ENCODE measurements around the gene INSIG1.

INSIG1 gene

DNA sequence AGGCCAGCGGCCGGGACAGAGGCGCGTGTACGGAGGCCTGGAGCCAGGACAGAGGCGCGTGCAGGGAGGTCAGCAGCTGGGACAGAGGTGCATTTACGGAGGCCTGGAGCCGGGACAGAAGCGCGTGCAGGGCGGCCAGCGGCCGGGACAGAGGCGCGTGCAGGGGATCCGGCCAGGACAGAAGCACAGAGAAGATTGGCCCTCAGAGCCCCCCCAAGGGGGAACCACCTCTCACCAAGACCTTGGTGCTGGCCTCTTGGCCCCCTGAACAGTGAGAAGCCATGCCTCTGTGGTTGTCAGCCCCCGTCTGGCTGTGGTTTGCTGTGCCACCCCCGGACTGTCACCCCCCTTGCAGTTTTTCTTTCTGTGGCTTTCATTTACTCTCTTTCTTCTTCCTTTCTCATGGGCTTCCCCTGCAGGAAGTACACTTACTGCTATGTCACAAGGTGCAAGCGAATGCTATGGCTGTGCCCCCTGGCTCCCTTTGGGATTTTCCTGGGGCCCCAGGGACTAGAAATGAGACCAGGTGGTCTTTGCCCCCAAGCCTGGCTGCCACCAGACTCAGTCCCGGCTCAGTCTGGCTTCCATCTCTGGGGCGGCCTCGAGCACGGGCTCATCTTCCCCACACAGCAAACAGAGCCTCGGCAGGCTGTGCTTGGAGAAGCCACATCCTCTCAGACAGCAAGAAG lies 41.1 kb downstream of the INSIG1 start:
- Mint-ChIP-seq H3K4me1 (peaks cover 39% of the 10 kb centered on the region), H3K27me3 (peaks cover 38% of the 10 kb centered on the region), H3K4me3 (peak overlapping the region; percentile 62 to 67), H3K9me3 (no peaks in the 10 kb centered on the region), H3K27ac (no peak overlapping the region)
- peak; percentile 39 to 40 for DNase-seq
- peak; percentile 74 for ATAC-seq

DNA sequence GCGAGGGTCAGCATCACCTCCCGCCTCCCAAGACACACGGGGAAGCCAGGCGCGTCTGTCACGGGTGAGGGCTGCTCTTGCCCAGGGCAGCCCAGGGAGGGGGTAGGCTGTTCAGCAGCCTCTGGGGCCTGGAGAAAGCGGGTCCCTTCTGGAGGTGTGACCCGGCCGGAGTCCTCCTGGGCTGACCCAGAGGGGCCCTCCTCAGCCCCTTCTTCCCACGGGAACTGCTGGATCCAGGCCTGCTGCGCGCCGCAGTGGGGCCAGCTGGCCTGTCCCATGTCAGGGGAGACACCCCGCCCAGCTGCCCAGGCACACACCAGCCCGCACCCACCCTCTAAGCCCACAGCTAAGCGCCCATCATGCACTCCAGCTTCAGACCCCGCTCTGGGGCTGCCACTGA lies 41.8 kb downstream of the INSIG1 start:
- H3K27me3 Mint-ChIP-seq: peaks cover 40% of the 10 kb centered on the region
- no peaks in the 10 kb centered on the region for H3K9me3 Mint-ChIP-seq
- peaks cover 46% of the 10 kb centered on the region for H3K4me1 Mint-ChIP-seq
- ATAC-seq (no peak), DNase-seq (no peak)
- H3K27ac Mint-ChIP-seq: no peak overlapping the region
- peak overlapping the region in 1 of 2 donors; percentile 67 for H3K4me3 Mint-ChIP-seq

DNA sequence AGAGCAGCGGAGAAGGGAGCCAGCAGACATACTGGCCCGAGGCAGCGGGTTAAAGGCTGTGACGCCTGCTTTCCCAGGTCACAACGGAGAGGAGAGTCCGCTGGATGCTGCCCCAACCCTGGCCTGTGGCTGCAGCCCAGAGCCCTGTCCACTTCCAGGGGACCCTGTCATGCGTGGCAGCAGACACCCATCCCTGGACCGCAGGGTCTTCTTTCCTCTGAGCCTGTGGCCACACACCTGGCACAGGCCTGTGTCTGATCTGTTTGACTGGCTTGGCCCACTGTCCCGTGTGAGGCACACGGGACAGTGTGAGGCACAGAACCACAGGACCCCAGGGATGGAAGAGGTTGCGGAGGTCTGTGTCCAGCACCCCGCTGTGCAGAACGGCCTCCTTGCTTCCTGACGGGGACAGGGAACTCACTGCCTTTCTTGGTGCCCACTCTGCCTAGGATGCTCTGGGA lies 42.4 kb downstream of the INSIG1 start:
- Mint-ChIP-seq H3K9me3 (no peaks in the 10 kb centered on the region), H3K27ac (no peak overlapping the region), H3K4me3 (no peak overlapping the region), H3K27me3 (peaks cover 40% of the 10 kb centered on the region), H3K4me1 (peaks cover 49% of the 10 kb centered on the region)
- ATAC-seq (no peak), DNase-seq (no peak)

DNA sequence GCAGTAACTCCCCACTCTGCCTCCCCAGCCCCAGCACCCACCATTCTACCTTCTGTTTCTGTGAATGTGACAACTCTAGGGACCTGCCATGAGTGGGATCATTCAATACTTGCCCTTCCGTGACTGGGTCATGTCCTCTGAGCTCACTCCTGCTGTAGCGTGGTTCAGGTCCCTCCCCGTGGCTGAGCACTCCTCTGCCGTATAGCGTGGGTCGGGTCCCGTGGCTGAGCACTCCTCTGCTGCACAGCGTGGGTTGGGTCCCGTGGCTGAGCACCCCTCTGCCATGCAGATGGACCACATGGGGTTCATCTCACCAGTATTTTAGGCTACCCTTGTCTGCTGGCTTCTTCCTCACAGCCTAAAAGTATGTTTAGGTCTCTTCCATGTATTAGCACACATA lies 43.0 kb downstream of the INSIG1 start:
- peak overlapping the region in 1 of 2 donors; percentile 75 for H3K27ac Mint-ChIP-seq
- H3K27me3 Mint-ChIP-seq: peaks cover 40% of the 10 kb centered on the region
- ATAC-seq (no peak), DNase-seq (no peak)
- no peaks in the 10 kb centered on the region for H3K9me3 Mint-ChIP-seq
- H3K4me1 Mint-ChIP-seq: peaks cover 55% of the 10 kb centered on the region
- no peak overlapping the region for H3K4me3 Mint-ChIP-seq

DNA sequence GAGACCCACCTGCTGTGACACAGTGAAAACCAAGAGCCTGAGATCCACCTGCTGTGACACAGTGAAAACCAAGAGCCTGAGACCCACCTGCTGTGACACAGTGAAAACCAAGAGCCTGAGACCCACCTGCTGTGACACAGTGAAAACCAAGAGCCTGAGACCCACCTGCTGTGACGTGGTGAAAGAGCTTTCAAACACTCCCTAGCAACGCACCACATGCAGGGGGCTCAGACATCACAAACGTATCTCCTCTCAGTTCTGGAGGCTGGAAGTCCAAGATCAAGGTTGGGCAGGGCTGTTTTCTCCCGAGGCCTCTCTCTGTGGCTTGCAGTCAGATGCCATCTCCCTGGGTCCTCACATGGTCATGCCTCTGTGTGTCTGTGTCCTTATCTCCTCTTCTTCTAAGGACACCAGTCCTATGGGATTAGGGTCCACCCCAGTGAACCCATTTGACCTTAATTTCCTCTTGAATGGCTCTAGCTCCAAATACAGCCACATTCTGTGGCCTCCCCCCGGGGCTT lies 43.8 kb downstream of the INSIG1 start:
- Mint-ChIP-seq H3K27ac (no peak overlapping the region), H3K4me1 (peaks cover 55% of the 10 kb centered on the region), H3K4me3 (no peak overlapping the region)

DNA sequence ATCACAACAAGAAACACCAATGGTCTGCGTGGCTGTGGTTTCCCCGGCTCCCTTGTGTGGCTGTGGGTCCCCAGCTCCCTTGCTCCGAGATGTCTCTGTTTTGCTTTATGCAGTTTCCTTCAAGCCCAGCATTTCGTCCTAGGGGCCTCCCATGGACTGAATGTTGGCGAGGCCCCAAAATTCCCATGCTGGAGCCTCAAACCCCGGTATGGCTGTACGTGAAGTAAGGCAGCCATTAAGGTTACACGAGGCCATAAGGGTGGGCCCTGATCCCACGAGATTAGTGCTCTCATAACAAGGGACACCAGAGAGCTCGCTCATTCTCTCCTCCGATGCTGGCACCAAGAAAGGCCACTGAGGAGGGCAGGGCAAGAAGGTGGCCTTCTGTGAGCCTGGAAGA lies 44.6 kb downstream of the INSIG1 start:
- Mint-ChIP-seq H3K27me3 (peaks cover 40% of the 10 kb centered on the region), H3K4me1 (peaks cover 55% of the 10 kb centered on the region), H3K9me3 (no peaks in the 10 kb centered on the region), H3K4me3 (no peak overlapping the region), H3K27ac (no peak overlapping the region)
- no peak for ATAC-seq
- no peak for DNase-seq

More for the DNA sequence above, 43.8 kb downstream of the INSIG1 start:
- no peak for DNase-seq
- H3K9me3 Mint-ChIP-seq: no peaks in the 10 kb centered on the region
- H3K27me3 Mint-ChIP-seq: peaks cover 40% of the 10 kb centered on the region
- ATAC-seq: no peak

DNA sequence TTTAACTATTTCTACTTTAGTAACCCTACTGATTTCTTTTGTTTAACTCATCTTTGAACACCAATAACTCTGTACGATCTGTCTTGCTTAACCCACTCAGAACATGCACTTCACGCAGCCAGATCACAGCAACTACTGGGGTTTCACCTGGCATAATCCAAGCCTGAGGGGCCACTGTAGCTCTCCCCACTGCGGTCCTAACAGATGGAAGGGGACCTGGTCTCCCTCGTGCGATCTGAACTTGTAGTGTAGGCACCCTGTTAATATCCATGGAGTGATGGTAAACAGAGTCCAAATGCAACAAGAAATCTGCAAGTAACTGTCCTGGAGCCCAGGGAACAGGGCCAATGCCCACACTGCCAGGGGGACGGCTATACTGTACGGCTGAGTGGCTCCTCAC lies 45.5 kb downstream of the INSIG1 start:
- peaks cover 49% of the 10 kb centered on the region for H3K4me1 Mint-ChIP-seq
- DNase-seq: no peak
- peaks cover 31% of the 10 kb centered on the region for H3K27me3 Mint-ChIP-seq
- H3K9me3 Mint-ChIP-seq: no peaks in the 10 kb centered on the region
- H3K27ac Mint-ChIP-seq: no peak overlapping the region
- no peak overlapping the region for H3K4me3 Mint-ChIP-seq
- no peak for ATAC-seq

DNA sequence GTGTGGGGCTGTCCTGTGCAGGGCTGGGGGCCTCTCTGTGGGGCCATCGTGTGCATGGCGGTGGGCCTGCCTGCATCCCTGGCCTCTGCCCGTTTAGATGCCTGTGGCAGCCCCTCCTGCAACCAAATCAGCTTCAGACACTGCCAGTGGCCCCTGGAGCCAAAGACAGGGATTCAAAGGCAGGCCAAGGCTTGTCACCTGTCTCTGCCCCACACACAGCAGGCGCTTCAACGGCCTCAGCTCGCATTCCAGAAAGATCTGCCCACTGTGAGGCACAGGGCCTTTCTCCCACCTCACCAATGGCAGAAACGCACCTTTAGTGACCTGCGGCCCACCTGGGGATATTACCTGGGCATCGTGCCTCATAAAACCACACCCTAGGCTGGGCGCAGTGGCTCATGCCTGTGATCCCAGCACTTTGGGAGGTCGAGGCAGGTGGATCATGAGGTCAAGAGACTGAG lies 46.0 kb downstream of the INSIG1 start:
- peaks cover 31% of the 10 kb centered on the region for H3K27me3 Mint-ChIP-seq
- no peak overlapping the region for H3K27ac Mint-ChIP-seq
- no peak overlapping the region for H3K4me3 Mint-ChIP-seq
- no peak for ATAC-seq
- H3K9me3 Mint-ChIP-seq: no peaks in the 10 kb centered on the region
- no peak for DNase-seq
- H3K4me1 Mint-ChIP-seq: peaks cover 43% of the 10 kb centered on the region

DNA sequence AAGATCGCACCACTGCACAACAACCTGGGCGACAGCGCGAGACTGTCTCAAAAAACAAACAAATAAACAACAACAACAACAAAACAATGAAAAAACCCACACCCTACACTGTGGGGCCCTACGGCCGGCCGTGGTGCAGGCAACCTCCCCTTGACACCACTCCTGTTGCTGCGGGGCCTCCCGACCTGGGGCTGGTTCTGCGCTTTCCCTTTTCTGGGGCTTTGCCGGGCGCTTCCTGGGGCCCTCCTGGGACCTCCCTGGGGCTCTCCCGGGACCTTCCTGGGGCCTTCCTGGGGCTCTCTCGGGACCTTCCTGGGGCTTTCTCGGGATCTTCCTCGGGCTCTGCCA lies 46.6 kb downstream of the INSIG1 start:
- DNase-seq (peak; percentile 41 to 67), ATAC-seq (peak; percentile 79)
- Mint-ChIP-seq H3K4me1 (peaks cover 38% of the 10 kb centered on the region), H3K27me3 (peaks cover 31% of the 10 kb centered on the region), H3K27ac (no peak overlapping the region), H3K9me3 (no peaks in the 10 kb centered on the region), H3K4me3 (no peak overlapping the region)

DNA sequence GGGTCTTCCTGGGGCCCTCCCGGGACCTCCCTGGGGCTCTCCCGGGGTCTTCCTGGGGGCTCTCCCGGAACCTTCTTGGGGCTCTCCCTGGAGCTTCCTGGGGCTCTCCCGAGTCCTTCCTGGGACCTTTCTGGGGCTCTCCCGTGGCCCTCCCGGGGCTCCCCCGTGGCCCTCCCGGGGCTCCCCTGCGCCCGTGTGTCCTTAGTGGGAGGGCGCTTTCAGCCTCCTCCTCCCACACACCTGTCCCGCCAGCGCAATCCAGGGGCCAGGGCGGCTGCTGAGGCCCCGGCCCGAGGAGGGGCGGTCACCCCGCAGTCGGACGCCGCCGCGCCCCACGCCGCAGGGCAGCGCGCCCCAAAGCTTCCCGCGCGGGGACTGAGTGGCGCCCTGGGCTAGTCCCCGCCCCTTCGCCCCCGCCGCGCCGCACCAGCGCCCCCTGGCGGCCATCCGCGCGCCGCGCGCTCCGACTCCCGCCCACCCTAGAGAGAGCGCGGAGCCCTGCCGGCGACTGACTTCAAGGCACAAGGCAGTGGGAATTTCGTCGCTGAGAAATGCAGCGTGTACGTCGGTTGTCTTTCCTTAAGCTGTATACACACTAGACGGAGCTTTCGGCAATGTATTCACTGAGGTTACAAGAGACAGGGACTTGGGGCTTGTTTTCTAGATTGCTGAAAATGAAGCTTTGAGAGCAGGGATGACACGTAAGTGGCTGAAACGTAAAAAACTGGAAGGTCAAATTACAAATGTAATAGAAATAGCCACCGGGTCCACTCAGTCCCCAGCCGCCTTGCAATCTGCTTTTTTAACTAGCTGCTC lies 47.1 kb downstream of the INSIG1 start:
- H3K4me1 Mint-ChIP-seq: peaks cover 32% of the 10 kb centered on the region
- H3K4me3 Mint-ChIP-seq: peak overlapping the region; percentile 54 to 69
- peak; percentile 78 to 84 for DNase-seq
- no peaks in the 10 kb centered on the region for H3K9me3 Mint-ChIP-seq
- H3K27ac Mint-ChIP-seq: peak overlapping the region in 1 of 2 donors; percentile 14
- peaks cover 31% of the 10 kb centered on the region for H3K27me3 Mint-ChIP-seq
- peak; percentile 79 for ATAC-seq

DNA sequence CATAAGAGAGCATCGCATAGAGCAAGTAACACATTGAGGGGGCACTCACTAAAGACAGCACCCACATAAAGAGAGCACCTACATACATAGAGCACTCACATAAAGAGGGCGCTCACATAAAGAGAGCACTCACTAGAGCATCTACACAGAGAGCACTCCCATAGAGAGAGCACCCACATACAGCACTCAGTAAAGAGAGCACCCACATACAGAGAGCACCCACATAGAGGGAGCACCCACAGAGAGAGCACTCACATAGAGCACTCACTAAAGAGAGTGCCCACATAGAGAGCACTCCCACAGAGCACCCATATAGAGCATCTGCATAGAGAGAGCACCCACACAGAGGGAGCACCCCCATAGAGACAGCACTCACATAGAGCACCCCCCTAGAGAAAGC lies 47.8 kb downstream of the INSIG1 start:
- H3K27me3 Mint-ChIP-seq: peaks cover 28% of the 10 kb centered on the region
- H3K9me3 Mint-ChIP-seq: no peaks in the 10 kb centered on the region
- H3K4me1 Mint-ChIP-seq: peaks cover 31% of the 10 kb centered on the region
- peak overlapping the region in 1 of 2 donors; percentile 69 for H3K4me3 Mint-ChIP-seq
- DNase-seq: no peak
- no peak for ATAC-seq
- no peak overlapping the region for H3K27ac Mint-ChIP-seq

DNA sequence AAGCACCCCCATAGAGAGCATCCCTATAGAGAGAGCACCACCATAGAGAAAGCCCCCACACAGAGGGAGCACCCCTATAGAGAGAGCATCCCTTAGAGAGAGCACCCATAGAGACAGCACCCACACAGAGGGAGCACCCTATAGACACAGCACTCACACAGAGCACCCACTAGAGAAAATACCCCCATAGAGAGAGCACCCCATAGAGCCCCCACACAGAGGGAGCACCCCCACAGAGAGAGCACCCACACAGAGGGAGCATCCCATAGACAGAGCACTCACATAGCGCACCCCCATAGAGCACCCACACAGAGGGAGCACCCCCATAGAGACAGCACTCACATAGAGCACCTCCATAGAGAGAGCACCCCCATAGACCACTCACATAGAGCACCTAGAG lies 48.6 kb downstream of the INSIG1 start:
- ATAC-seq (no peak), DNase-seq (no peak)
- peaks cover 31% of the 10 kb centered on the region for H3K4me1 Mint-ChIP-seq
- no peak overlapping the region for H3K4me3 Mint-ChIP-seq
- no peaks in the 10 kb centered on the region for H3K9me3 Mint-ChIP-seq
- peaks cover 29% of the 10 kb centered on the region for H3K27me3 Mint-ChIP-seq
- no peak overlapping the region for H3K27ac Mint-ChIP-seq

DNA sequence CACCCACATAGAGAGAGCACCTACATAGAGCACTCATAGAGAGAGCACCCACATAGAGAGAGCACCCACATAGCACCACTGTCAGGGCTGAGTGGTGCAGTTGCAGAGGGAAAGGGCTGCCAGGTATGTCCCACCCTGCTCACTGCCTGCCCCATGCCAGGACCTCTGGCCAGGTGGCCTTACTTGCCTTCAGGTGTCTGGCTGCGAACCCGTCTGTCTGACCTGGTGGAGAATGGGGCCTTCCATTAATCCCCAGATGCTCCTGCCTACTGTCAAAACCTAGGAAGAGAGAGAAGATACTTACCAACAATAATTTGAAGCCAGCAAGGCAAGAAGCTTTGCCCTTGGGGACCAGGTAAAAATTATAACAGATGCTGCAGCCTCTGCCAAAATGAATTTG lies 51.1 kb downstream of the INSIG1 start:
- Mint-ChIP-seq H3K27ac (no peak overlapping the region), H3K4me3 (no peak overlapping the region), H3K9me3 (no peaks in the 10 kb centered on the region), H3K4me1 (peaks cover 16% of the 10 kb centered on the region), H3K27me3 (peaks cover 27% of the 10 kb centered on the region)
- DNase-seq: no peak
- ATAC-seq: no peak

DNA sequence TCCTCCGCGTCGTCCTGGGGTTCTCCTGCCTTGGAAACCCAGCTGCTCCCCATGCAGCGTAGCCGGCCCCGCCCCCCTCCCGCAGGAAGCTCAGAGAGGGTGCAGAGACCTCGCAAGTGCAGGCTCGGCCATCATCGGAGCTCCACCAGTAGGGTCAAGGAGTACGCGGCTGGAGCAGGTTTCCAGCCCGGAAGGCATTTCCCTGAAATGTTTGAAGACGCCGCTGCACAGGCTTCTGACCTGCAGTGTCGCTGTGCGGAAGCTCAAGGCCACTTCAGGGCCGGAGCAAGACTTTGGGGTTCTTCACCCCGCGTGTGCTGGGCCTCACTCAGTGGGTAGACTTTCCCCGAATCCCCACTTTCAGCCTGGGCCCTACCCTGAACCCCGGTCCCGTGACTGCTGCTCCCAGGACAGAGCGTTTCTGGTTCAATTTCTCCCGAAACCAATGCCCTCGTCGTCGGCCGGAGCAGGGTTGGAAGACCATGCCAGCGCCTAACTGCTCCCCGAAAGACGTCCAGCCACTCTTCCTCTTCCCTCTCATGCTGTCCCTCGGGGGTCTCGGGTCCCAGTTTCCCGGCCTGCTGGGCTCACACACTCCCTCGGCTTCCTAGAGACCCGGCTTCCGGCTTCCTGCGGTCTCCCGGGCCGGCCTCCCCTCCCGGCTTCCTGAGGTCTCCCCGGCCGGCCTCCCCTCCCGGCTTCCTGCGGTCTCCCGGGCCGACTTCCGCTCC lies 52.1 kb downstream of the INSIG1 start:
- peaks cover 0 to 5% of the 10 kb centered on the region in 2 donors for H3K9me3 Mint-ChIP-seq
- no peak overlapping the region for H3K27ac Mint-ChIP-seq
- H3K4me3 Mint-ChIP-seq: no peak overlapping the region
- peaks cover 10% of the 10 kb centered on the region for H3K4me1 Mint-ChIP-seq
- DNase-seq (no peak), ATAC-seq (no peak)
- H3K27me3 Mint-ChIP-seq: peaks cover 28% of the 10 kb centered on the region

DNA sequence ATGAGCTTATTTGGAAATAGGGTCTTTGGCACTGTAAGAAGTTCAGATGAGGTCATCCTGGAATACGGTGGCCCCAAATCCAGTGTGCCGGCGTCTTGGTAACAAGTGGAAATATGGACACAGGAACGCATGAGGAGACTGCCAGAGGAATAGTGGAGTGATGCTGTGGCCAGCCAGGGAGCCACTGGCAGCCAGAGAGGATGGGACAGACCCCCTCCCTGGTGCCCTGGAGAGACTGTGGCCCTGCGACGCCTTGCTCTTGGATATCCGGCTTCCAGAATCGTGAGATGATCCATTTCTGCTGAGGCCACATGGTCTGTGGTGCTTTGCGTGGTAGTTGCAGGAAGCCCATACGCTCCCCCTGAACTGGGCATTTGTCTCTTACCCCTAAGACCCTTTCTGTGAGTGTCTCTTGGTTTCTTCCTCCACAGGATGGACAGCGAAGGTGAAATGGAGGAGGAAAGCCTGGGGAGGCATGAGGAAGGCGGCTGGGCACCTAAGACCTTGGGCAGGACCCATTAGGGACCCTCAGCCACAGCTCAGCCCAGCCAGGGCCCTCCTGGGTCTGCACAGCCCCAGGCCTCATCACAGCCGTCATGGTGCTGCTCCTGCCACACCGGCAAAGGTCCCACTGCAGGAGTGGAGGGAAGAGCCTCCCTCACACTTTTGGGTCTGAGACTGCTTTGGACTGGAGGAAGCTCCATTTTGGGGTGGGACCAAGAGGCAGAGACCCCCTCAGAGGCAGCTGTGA lies 53.6 kb downstream of the INSIG1 start:
- ATAC-seq (no peak), DNase-seq (no peak)
- Mint-ChIP-seq H3K4me1 (no peaks in the 10 kb centered on the region), H3K27ac (no peak overlapping the region), H3K27me3 (peaks cover 43% of the 10 kb centered on the region), H3K9me3 (peaks cover 0 to 7% of the 10 kb centered on the region in 2 donors), H3K4me3 (no peak overlapping the region)
